ENCODE measurements around the gene SMG9.

GRCh38 chr19:43790587-43790986, 35.8 kb upstream of the SMG9 start:
- TF ChIP-seq, protein P1, sequence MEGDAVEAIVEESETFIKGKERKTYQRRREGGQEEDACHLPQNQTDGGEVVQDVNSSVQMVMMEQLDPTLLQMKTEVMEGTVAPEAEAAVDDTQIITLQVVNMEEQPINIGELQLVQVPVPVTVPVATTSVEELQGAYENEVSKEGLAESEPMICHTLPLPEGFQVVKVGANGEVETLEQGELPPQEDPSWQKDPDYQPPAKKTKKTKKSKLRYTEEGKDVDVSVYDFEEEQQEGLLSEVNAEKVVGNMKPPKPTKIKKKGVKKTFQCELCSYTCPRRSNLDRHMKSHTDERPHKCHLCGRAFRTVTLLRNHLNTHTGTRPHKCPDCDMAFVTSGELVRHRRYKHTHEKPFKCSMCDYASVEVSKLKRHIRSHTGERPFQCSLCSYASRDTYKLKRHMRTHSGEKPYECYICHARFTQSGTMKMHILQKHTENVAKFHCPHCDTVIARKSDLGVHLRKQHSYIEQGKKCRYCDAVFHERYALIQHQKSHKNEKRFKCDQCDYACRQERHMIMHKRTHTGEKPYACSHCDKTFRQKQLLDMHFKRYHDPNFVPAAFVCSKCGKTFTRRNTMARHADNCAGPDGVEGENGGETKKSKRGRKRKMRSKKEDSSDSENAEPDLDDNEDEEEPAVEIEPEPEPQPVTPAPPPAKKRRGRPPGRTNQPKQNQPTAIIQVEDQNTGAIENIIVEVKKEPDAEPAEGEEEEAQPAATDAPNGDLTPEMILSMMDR (IDR thresholded peaks at IDR 0.05; ENCODE audit: insufficient read depth, low read length, poor library complexity, severe bottlenecking): no peak
- no peak for TF ChIP-seq EZH2phosphoT487 (conservative IDR thresholded peaks at IDR 0.05; ENCODE audit: low read length)
